Activated naive CD4-positive, alpha-beta T cell treated with anti-CD3 and anti-CD28 coated beads, Interleukin-2, amount 10 ng/mL, durations not matched to agents 7 days and 5 days (primary cell): ENCODE data around the gene PNPO.

ENCODE experiments used
- CTCF ChIA-PET: fragments of 350-600 bp; sonication (Branson Sonifier 250); formaldehyde crosslinking; loops from one replicate; lab custom pipeline; 2021; ENCODE audit warnings: antibody characterized with exemption; lab: Charles Lee
- DNase-seq: peaks from one replicate; pipeline ENCODE4 v3.0.0-alpha.2; 2020
- H3K27ac Mint-ChIP-seq: one replicate; pipeline ENCODE4 v1.8.0; 2021; ENCODE audit warnings: mild to moderate bottlenecking, moderate library complexity, mixed read lengths
- H3K27me3 Mint-ChIP-seq: one replicate; pipeline ENCODE4 v1.8.0; 2021; ENCODE audit warnings: mild to moderate bottlenecking, mixed read lengths
- H3K36me3 Mint-ChIP-seq: one replicate; pipeline ENCODE4 v1.8.0; 2021; ENCODE audit warnings: mixed read lengths
- H3K4me1 Mint-ChIP-seq: one replicate; pipeline ENCODE4 v1.8.0; 2021; ENCODE audit warnings: mixed read lengths
- H3K4me3 Mint-ChIP-seq: one replicate; pipeline ENCODE4 v1.8.0; 2021; ENCODE audit warnings: mild to moderate bottlenecking, moderate library complexity, mixed read lengths
- H3K9me3 Mint-ChIP-seq: one replicate; pipeline ENCODE4 v1.8.0; 2021; ENCODE audit warnings: mixed read lengths

Gene PNPO

GRCh38 chr17:47962901-47963300 lies 21.5 kb downstream of the PNPO start:
- CTCF ChIA-PET = interaction anchor here (3.1 to 4.2 kb wide), 2 partner anchors 8 to 12 kb away, joined by 12 to 26 read pairs; partner anchors contain the start of gene CDK5RAP3
- no peak overlapping the region for H3K27ac Mint-ChIP-seq

GRCh38 chr17:47964856-47965255 lies 23.5 kb downstream of the PNPO start:
- CTCF ChIA-PET = interaction anchor here (10.5 kb wide), 1 partner anchor 14 kb away, joined by 151 read pairs; no protein-coding TSS in a partner anchor
- no peak overlapping the region for H3K4me3 Mint-ChIP-seq
- H3K27me3 Mint-ChIP-seq = peaks cover 31% of the 10 kb centered on the region

More at GRCh38 chr17:47962901-47963300, 21.5 kb downstream of the PNPO start:
- Mint-ChIP-seq H3K27me3 (peaks cover 28% of the 10 kb centered on the region), H3K4me3 (no peak overlapping the region), H3K4me1 (no peaks in the 10 kb centered on the region), H3K9me3 (no peaks in the 10 kb centered on the region), H3K36me3 (no peaks in the 10 kb centered on the region)
- DNase-seq = no peak

GRCh38 chr17:47966079-47966519 lies 24.7 kb downstream of the PNPO start:
- Mint-ChIP-seq H3K36me3 (peaks cover 2% of the 10 kb centered on the region), H3K27ac (no peak overlapping the region), H3K27me3 (peaks cover 25% of the 10 kb centered on the region), H3K4me1 (peaks cover 12% of the 10 kb centered on the region), H3K9me3 (no peaks in the 10 kb centered on the region), H3K4me3 (no peak overlapping the region)
- CTCF ChIA-PET = interaction anchor here (10.5 kb wide), 1 partner anchor 15 kb away, joined by 151 read pairs; no protein-coding TSS in a partner anchor
- DNase-seq = no peak

More at GRCh38 chr17:47964856-47965255, 23.5 kb downstream of the PNPO start:
- Mint-ChIP-seq H3K27ac (no peak overlapping the region), H3K4me1 (peaks cover 3% of the 10 kb centered on the region), H3K36me3 (no peaks in the 10 kb centered on the region), H3K9me3 (no peaks in the 10 kb centered on the region)
- no peak for DNase-seq

- Mint-ChIP-seq H3K27ac (no peak overlapping the region), H3K4me1 (peaks cover 23% of the 10 kb centered on the region), H3K36me3 (peaks cover 2% of the 10 kb centered on the region), H3K4me3 (no peak overlapping the region), H3K27me3 (peaks cover 22% of the 10 kb centered on the region), H3K9me3 (no peaks in the 10 kb centered on the region)
- CTCF ChIA-PET = interaction anchor here (1.4 to 10.5 kb wide), 2 partner anchors 11 to 17 kb away, joined by 5 to 151 read pairs; no protein-coding TSS in a partner anchor
- no peak for DNase-seq
Observed at GRCh38 chr17:47967607-47968252, 26.4 kb downstream of the PNPO start.

GRCh38 chr17:47968836-47969235 lies 27.5 kb downstream of the PNPO start:
- Mint-ChIP-seq H3K4me3 (no peak overlapping the region), H3K36me3 (peaks cover 3% of the 10 kb centered on the region), H3K27ac (no peak overlapping the region), H3K9me3 (no peaks in the 10 kb centered on the region), H3K4me1 (peaks cover 30% of the 10 kb centered on the region), H3K27me3 (peaks cover 22% of the 10 kb centered on the region)
- DNase-seq = no peak
- CTCF ChIA-PET = interaction anchor here (3.2 to 10.5 kb wide), 2 partner anchors 18 to 27 kb away, joined by 23 to 151 read pairs; partner anchors contain the start of gene PNPO

- H3K36me3 Mint-ChIP-seq = peaks cover 12% of the 10 kb centered on the region
- CTCF ChIA-PET = interaction anchor here (1.0 to 10.5 kb wide), 21 partner anchors 9 to 135 kb away, joined by 3 to 151 read pairs (median 5); partner anchors contain the start of genes NFE2L1, PNPO, PRR15L and SCRN2
- H3K27me3 Mint-ChIP-seq = peaks cover 18% of the 10 kb centered on the region
Observed at GRCh38 chr17:47969930-47970724, 28.8 kb downstream of the PNPO start.

GRCh38 chr17:47970725-47971499 lies 29.5 kb downstream of the PNPO start, which contains the start of gene CDK5RAP3:
TSS of gene CDK5RAP3 (plus strand) at chr17:47971113. CDS start at chr17:47971147, 34 bp downstream.
- DNase-seq = peak; percentile 100
- Mint-ChIP-seq H3K4me1 (peaks cover 30% of the 10 kb centered on the region), H3K27me3 (peaks cover 15% of the 10 kb centered on the region), H3K4me3 (peak within 1 kb of the TSS; percentile 98), H3K27ac (peak within 1 kb of the TSS; percentile 94), H3K9me3 (no peaks in the 10 kb centered on the region), H3K36me3 (peaks cover 18% of the 10 kb centered on the region)
- CTCF ChIA-PET = interaction anchor here (0.6 to 10.5 kb wide), 25 partner anchors 9 to 483 kb away, joined by 3 to 151 read pairs (median 4); partner anchors contain the start of genes NFE2L1, PNPO, PRR15L and SCRN2

More at GRCh38 chr17:47969930-47970724, 28.8 kb downstream of the PNPO start:
- H3K4me1 Mint-ChIP-seq = peaks cover 30% of the 10 kb centered on the region
- H3K27ac Mint-ChIP-seq = peak overlapping the region; percentile 43
- DNase-seq = no peak
- H3K4me3 Mint-ChIP-seq = peak overlapping the region; percentile 98
- H3K9me3 Mint-ChIP-seq = no peaks in the 10 kb centered on the region

- Mint-ChIP-seq H3K27ac (no peak overlapping the region), H3K4me1 (peaks cover 30% of the 10 kb centered on the region), H3K4me3 (no peak overlapping the region), H3K9me3 (no peaks in the 10 kb centered on the region), H3K27me3 (peaks cover 3% of the 10 kb centered on the region), H3K36me3 (peaks cover 31% of the 10 kb centered on the region)
- DNase-seq = no peak
- CTCF ChIA-PET = interaction anchor here (1.1 to 10.5 kb wide), 3 partner anchors 12 to 44 kb away, joined by 4 to 151 read pairs (median 10); no protein-coding TSS in a partner anchor
Observed at GRCh38 chr17:47973541-47973940, 32.2 kb downstream of the PNPO start.

GRCh38 chr17:47975189-47975822 lies 33.9 kb downstream of the PNPO start:
- H3K27me3 Mint-ChIP-seq = no peaks in the 10 kb centered on the region
- H3K4me3 Mint-ChIP-seq = no peak overlapping the region
- H3K9me3 Mint-ChIP-seq = no peaks in the 10 kb centered on the region
- no peak for DNase-seq
- H3K36me3 Mint-ChIP-seq = peaks cover 46% of the 10 kb centered on the region
- H3K4me1 Mint-ChIP-seq = peaks cover 23% of the 10 kb centered on the region
- peak overlapping the region; percentile 71 for H3K27ac Mint-ChIP-seq
- CTCF ChIA-PET = interaction anchor here (0.6 to 2.0 kb wide), 4 partner anchors 27 to 137 kb away, joined by 3 to 7 read pairs (median 4); partner anchors contain the start of gene SCRN2

GRCh38 chr17:47975823-47976205 lies 34.4 kb downstream of the PNPO start:
- Mint-ChIP-seq H3K4me1 (peaks cover 21% of the 10 kb centered on the region), H3K36me3 (peaks cover 50% of the 10 kb centered on the region), H3K4me3 (no peak overlapping the region), H3K27me3 (no peaks in the 10 kb centered on the region), H3K27ac (peak overlapping the region; percentile 71), H3K9me3 (no peaks in the 10 kb centered on the region)
- CTCF ChIA-PET = interaction anchor here (0.6 to 2.0 kb wide), 7 partner anchors 27 to 137 kb away, joined by 3 to 7 read pairs (median 5); partner anchors contain the start of gene SCRN2
- no peak for DNase-seq

- Mint-ChIP-seq H3K4me3 (no peak overlapping the region), H3K9me3 (no peaks in the 10 kb centered on the region), H3K36me3 (peaks cover 54% of the 10 kb centered on the region), H3K4me1 (peaks cover 9% of the 10 kb centered on the region), H3K27ac (no peak overlapping the region), H3K27me3 (no peaks in the 10 kb centered on the region)
- CTCF ChIA-PET = interaction anchor here (0.8 to 5.9 kb wide), 16 partner anchors 8 to 137 kb away, joined by 3 to 110 read pairs (median 6); partner anchors contain the start of genes CDK5RAP3, PNPO and SCRN2
- DNase-seq = peak; percentile 69
Observed at GRCh38 chr17:47978324-47978723, 37.0 kb downstream of the PNPO start.

- no peak for DNase-seq
- H3K4me3 Mint-ChIP-seq = no peak overlapping the region
- no peaks in the 10 kb centered on the region for H3K27me3 Mint-ChIP-seq
- CTCF ChIA-PET = interaction anchor here (3.2 to 5.9 kb wide), 2 partner anchors 10 to 34 kb away, joined by 14 to 110 read pairs; partner anchors contain the start of gene CDK5RAP3
- peaks cover 50% of the 10 kb centered on the region for H3K36me3 Mint-ChIP-seq
- peak overlapping the region; percentile 42 for H3K27ac Mint-ChIP-seq
- peaks cover 6% of the 10 kb centered on the region for H3K4me1 Mint-ChIP-seq
- no peaks in the 10 kb centered on the region for H3K9me3 Mint-ChIP-seq
Observed at GRCh38 chr17:47980541-47980940, 39.2 kb downstream of the PNPO start.
